Middle frontal gyrus (tissue), 1 donor: ENCODE data around the gene NCK1.
"Not testable (repeated sequence)": the region's sequence is repeated elsewhere in the genome, so short reads cannot be mapped to it uniquely, and the experiment has no call there.

Source experiments
- DNase-seq: peaks from one replicate; pipeline ENCODE4 v3.0.0-alpha.2; 2015; ENCODE audit warnings: low spot score; ENCODE audit errors: extremely low spot score

Gene NCK1

DNA sequence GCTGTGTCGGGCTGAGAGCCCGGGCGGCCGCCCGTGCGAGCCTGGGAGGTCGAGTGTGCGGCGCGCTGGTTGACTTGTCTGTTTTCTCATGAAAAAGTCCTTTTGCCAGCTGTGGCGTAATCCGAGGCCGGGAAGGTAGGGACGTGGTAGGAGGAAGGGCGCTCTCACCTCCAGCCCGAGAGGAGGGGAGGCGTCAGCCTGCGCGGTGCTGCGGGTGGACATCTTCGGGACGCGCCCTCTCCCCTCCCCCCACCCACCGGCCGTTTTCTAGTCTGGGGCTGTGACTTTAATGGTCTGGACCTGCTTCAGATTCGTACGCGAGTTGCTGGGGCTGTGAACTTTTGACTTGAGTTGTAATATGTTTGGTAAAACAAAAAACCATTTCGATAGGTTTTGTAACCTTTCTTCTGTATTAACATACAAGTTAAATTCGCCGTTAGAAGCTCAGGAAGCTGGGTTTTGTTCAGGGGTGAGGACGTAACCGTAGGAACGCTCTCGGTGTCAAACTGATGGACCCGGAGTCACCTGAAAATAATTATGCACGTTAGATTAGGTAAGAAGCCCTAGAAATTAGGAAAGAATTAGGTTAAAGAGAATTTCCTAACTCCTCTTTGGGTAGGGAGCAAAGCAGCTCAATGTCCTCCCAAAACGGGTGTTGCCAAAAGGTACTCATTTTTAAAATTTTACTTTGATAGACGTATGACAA is 762 bp downstream of the NCK1 start:
- no peak for DNase-seq

DNA sequence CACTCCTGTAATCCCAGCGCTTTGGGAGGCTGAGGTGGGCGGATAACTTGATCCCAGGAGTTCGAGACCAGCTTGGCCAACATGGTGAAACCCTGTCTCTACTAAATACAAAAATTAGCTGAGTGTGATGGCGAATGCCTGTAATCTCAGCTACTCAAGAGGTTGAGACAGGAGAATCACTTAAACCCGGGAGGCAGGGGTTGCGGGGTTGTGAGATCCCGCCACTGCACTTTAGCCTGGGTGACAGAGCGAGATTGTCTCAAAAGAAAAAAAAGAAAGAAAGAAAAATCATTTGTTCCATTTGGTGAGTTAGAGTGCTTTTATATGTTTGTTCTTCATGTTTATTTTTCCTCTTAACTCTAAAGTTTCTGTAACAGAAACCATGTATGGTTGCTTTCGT is 7.3 kb downstream of the NCK1 start:
- DNase-seq, result no peak

DNA sequence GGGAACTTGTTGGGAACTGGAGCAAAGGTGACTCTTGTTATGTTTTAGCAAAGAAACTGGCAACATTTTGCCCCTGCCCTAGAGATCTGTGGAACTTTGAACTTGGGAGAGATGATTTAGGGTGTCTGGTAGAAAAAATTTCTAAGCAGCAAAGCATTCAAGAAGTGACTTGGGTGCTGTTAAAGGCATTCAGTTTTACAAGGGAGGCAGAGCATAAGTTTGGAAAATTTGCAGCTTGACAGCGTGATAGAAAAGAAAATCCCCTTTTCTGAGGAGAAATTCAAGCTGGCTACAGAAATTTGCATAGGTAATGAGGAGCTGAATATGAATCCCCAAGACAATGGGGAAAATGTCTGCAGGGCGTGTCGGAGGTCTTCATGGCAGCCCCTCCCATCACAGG is 10.2 kb downstream of the NCK1 start:
- DNase-seq, result not testable (repeated sequence)

DNA sequence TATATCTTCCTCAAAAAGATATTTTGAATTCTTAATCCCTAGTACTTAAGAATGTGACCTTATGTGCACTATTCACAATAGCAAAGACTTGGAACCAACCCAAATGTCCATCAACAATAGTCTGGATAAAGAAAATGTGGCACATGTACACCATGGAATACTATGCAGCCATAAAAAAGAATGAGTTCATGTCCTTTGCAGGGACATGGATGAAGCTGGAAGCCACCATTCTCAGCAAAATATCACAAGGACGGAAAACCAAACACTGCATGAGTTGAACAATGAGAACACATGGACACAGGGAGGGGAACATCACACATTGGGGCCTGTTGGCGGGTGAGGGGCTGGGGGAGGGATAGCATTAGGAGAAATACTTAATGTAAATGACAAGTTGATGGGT is 17.5 kb downstream of the NCK1 start:
- DNase-seq, result not testable (repeated sequence)

DNA sequence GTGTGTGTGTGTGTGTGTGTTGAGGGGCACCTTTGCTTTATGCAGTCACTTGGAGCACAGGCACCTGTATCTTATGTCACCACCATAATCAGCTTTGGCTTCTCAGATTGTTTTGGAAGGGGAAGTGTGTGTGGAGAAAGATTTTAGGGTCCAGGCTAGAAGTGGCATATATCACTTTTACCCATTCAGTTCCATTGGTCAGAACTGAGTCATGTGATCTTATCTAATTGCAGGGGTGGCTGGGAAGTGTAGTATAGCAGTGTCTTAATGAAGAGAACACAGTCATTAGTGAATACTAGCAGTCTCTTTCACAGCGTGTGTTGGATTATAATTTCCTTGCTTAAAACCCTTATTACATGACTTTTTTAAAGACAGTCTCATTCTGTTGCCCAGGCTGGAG is 20.6 kb downstream of the NCK1 start:
- DNase-seq, result no peak

DNA sequence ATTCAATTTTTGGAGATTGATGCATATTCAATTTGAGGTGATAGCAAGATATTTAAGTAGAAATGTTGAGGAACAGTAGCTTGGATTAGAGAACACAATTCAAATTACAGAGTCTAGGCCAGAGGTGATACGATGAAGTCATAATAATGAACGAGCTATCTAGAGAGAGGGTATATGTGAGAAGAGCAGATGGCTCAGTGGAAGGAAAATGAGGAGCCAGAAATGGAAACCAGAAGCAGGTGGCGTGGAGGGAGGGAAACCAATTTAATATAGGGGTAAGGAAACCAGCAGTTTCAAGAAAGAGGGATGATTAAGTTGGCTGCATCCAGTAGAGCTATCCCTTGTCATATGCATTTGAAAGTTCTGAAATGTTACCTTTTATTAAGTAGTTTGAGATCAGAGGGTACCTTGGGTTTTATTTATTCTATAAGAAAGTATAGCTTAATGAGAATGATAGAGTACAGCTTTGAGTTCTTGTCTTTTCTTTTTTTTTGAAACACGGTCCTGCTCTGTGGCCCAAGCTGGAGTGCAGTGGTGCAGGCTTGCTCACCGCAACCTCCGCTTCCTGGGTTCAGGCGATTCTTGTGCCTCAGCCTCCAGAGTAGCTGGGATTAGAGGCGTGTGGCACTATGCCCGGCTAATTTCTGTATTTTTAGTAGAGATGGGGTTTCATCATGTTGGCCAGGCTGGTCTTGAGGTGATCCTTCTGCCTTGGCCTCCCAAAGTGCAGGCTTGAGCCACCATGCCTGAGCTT is 22.1 kb downstream of the NCK1 start:
- DNase-seq, result no peak

DNA sequence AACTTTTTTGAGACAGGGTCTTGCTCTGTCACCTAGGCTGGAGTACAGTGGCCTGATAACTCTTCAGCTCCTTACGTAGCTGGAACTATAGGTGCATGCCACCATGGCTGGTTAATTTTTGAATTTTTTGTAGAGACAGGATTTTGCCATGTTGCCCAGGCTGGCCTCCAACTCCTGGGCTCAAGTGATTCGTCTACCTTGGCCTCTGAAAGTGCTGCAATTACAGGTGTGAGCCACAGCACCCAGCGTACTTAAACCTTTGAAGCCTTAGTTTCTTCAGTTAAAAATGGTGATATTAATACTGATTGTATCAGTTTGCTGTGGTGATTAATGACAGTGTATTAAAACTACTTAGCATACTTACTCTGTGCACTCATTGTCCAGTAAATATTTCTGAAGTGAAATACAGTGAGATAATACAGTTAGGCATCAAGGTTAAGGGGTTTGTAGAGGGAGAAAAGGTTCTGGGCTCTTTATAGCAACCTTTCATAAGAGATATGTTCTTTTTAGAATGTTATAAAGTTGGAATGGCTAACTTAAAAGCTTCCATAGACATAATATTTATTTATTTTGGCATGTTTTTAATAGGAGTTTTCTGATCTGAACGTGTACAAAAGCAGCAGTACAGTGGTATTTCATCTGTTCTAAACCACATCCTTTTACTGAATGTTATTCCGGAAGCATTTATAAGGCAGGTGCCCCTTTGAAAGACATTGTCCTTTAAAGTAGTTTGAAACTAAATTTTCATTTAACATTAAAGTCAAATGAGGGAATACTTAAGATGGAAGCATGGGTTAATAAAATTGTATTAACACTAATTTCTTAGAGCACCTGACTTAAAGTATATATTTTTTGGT is 23.6 kb downstream of the NCK1 start:
- no peak for DNase-seq

DNA sequence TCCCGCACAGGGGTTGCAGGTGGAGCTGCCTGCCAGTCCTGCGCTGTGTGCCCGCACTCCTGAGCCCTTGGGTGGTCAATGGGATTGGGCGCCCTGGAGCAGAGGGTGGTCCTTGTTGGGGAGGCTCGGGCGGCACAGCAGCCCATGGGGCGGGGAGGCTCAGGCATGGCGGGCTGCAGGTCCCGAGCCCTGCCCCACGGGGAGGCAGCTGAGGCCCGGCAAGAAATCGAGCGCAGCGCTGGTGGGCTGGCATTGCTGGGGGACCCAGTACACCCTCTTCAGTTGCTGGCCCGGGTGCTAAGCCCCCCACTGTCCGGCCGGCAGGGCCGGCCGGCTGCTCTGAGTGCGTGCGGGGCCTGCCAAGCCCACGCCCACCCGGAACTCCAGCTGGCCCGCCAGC is 27.9 kb downstream of the NCK1 start:
- no peak for DNase-seq

DNA sequence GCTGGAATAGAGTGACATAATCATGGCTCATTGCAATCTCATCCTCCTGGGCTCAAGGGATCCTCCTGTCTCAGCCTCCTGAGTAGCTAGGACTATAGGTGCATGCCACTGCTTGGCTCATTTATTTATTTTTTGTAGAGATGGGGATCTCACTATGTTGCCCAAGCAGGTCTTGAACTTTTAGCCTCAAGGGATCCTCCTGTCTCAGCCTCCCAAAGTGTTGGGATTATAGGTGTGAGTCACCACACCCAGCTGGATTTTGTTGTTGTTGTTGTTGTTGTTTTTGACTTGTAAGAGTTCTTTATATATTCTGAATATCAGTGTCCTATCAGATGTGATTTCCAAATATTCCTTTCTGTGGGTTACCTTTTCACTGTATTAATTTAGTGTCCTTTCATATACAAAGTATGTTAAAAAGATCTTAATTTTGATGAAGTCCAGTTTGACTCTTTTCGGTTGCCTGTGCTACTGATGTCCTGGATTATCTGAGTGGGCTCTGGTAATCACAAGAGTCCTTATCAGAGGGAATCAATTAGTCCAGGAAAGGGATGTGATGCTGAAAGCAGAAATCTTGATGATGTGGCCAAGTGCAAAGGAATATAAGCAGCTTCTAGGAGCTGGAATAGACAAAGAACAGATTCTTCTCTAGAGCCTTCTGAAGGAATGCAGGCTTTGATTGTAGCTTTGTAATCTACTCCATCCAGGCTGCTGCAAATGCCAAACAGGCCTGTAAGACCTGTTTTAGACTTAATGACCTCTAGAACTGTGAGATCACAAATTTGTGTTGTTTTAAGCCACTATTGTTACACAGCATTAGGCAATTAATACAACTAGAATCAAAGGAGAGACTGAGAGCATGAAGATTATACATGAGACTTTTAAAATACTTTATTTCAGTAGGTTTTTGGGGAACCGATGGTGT is 30.2 kb downstream of the NCK1 start:
- DNase-seq, result no peak

DNA sequence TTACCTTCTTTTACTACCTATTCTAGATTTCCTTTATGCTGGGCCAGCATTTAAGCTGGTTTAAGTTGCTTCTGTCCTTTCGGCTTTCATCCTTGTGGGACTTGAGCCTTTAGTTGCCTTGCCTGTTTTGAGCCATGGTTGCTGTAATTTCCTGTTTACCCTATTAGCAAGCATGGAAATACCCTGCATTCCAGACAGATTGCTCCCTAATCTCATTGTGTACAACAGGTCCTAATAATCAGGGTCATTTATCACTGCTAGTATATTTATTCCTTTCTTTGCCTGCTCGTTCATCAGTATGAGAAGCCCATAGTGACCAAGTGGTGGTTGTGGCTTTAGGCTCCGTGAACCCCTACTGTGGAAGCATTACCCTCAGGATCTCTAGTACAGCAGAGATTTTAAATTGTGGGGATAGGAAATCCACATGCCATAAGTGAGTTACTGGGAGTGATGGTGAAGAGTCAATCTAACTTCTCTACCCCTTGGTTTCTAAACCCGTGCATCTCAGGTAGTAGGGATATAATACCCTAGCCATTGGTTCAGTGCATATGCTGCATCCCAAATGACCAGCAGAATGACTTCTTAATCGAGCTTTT is 31.9 kb downstream of the NCK1 start:
- DNase-seq, result no peak

DNA sequence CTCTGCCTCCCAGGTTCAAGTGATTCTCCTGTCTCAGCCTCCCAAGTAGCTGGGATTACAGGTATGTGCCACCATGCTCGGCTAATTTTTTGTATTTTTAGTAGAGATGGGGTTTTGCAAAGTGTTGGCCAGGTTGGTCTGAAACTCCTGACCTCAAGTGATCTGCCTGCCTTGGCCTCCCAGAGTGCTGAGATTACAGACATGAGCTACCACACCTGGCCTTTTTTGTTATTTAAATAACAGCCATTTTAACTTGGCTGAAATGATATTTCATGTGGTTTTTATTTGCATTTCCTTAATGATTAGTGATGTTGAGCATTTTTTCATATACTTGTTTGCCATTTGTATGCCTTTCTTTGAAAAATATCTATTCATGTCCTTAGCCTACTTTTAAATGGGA is 35.2 kb downstream of the NCK1 start:
- not testable (repeated sequence) for DNase-seq

DNA sequence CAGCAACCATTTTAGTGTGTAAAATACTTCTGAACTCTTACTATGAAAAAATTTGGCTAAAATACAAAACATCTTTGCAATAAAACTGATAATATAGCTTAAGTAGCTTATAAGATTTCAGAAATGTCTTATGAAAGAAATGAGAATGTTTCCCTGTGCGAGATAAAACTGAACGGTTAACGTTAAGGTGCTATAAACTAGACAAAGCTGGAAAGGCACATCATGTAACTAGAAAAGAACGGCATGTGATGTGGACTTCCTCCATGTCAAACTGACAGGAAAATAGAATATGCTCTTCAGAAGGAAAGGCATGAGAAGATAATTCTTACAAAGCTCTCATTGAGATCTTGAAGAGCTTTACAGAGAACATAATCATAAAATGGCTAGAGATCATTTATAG is 36.5 kb downstream of the NCK1 start:
- DNase-seq, result no peak

DNA sequence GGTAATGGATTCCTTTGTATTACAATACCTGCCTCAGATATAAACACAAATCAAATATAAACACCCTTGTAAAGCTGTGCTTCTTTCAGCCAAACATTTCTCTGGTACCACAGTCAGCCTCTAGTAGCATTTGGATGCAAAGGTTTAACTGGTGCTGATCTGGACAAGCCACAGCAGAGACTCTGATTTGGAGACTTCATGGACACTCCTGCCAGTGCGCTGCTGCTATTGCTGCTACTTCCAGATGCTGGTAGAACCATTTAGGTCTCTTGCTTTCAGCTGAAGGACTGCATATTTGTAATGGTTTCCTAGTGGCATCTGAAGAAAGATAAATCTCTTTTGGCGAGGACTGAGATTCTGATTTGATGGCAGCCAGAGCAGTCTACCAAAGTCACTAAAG is 36.9 kb downstream of the NCK1 start:
- DNase-seq, result no peak

DNA sequence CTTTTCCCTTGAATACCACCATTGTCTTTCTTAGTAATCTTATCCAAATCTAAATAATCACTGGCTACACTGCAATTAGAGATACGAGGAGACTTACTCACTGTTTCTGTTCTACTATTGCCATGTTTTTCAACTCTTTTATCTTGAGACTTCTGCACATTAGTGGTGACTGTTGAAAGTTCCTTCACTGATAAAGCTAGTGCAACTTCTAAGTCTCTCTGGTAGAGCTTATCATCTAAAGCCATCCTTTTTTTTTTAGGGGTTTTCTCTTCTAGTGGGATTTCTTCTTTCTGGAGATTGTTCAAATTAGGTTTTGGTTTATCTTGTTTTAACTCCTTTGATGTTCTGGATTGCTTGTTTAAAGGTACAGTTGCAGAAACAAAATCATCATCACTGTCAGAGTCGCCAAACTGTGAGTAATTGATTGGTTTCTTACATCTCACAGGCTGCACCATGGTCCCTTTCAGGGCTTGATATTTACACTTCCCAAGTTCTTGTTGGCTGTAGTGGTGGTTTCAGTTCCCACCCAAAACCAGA is 37.7 kb downstream of the NCK1 start:
- no peak for DNase-seq

DNA sequence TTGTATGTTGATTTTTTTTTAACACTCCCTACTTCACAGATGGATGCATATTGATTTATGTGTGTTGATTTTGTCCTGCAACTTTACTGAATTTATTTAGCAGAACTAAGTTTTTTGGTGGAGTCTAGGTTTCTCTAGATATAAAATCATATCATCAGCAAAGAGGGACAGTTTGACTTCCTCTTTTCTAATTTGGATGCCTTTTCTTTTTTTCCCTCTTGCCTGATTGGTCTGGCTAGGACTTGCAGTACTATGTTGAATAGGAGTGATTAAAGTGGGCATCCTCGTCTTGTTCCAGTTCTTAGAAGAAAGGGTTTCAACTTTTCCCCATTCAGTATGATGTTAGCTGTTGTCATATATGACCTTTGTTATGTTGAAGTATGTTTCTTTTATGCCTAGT is 38.7 kb downstream of the NCK1 start:
- DNase-seq, result not testable (repeated sequence)

DNA sequence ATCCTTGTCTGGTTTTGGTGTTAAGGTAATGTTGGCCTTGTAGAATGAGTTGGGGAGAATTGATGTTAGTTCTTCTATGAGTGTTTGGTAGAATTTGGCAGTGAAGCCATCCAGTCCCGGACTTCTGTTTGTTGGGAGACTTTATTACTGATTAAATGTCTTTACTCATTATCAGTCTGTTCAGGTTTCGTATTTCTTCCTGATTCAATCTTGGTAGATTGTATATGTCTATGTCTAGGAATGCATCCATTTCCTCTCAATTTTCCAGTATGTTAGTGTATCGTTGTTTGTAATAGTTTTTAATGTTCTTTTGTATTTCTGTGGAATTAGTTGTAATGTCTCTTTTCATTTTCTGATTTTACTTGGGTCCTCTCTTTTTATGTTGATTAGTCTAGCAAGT is 39.4 kb downstream of the NCK1 start:
- DNase-seq, result no peak

DNA sequence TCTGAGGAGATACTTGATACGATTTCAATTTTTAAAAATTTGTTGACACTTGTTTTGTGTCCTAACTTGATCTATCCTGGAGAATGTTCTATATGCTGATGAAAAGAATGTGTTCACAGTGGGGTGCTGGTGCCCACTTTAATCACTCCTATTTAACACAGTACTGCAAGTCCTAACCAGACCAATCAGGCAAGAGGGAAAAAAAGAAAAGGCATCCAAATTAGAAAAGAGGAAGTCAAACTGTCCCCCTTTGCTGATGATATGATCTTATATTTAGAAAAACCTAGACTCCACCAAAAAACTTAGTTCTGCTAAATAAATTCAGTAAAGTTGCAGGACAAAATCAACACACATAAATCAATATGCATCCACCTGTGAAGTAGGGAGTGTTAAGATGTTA is 40.5 kb downstream of the NCK1 start:
- not testable (repeated sequence) for DNase-seq

DNA sequence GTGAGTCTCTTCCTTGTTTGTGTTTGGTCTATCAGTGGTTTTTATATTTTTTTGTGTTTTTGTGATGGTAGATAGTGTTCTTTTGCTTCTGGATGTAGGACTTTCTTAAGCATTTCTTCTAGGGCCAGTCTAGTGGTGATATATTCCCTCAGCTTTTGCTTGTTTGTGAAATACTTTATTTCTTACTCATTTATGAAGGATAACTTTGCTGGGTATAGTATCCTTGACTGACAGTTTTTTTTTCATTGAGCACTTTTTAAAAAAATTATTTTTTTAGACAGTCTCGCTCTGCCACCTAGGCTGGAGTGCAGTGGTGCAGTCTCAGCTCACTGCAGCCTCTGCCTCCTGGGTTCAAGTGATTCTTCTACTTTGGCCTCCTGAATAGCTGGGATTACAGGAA is 41.9 kb downstream of the NCK1 start:
- no peak for DNase-seq

DNA sequence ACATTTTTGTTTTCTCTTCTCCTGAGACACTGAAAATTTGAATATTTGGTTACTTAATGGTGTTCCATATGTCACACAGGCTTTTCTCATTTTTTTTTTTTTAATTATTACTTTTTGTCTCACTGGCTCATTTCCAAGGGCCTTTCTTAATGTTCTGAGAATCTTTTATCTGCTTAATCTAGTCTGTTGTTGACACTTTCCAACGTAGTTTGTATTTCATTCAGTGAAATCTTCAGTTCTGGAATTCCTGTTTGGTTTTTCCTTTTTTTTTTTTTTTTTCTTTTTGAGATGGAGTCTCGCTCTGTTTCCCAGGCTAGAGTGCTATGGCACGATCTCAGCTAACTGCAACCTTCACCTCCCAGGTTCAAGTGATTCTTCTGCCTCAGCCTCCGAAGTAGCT is 42.7 kb downstream of the NCK1 start:
- no peak for DNase-seq

DNA sequence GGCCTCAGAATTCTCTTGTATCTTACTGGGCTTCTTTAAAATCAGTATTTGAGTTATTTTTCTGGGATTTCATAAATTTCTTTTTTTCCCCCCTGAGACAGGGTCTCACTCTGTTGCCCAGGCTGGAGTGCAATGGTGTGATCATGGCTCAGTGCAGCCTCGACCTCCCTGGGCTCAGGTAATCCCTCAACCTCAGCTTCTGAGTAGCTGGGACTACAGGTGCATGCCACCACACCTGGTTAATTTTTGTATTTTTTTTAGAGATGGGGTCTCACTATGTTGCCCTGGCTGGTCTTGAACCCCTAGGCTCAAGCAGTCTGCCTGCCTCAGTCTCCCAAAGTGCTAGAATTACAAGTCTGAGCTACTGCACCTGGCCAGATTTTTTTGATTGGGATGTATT is 43.5 kb downstream of the NCK1 start:
- no peak for DNase-seq
